ENCODE measurements around the gene GAP43. TPM values are rescaled to one million over a fixed set of nuclear protein-coding genes. Genes with fewer than 3 reads are reported as not detected.

The GAP43 gene
- total RNA-seq, 1 donor from 2014 or later = not detected

DNA sequence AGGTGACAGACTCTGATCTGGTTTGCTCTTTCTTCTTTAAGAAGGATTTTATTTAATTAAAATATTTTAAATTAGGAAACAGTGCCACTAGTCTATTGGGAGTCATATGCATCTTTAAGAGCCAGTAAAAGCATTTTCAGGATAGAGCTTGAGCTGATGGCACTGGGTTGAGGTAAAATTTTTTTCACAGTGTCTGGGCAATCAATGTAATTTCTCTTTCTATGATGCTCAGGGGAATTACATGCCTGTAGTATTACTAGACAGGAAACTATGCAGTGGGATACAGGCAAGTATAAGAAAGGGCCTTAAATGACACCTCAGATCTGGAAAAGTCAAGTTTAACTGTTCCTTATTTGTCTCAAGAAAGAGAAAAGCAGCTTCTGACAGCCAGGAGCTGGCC lies 76.4 kb downstream of the GAP43 start:
- ATAC-seq (no peak), DNase-seq (no peak)
- Histone ChIP-seq H3K36me3 (no peaks in the 10 kb centered on the region), H3K27me3 (no peaks in the 10 kb centered on the region), H3K4me3 (no peak overlapping the region), H3K4me1 (no peaks in the 10 kb centered on the region), H3K27ac (no peak overlapping the region), H3K9me3 (no peaks in the 10 kb centered on the region)
- intact Hi-C loops (cut with DNase I) = loop anchor here (10.0 kb wide), 1 partner anchor 495 kb away; no protein-coding TSS in a partner anchor
- TF ChIP-seq CTCF (IDR thresholded peaks at IDR 0.05) = no peak

DNA sequence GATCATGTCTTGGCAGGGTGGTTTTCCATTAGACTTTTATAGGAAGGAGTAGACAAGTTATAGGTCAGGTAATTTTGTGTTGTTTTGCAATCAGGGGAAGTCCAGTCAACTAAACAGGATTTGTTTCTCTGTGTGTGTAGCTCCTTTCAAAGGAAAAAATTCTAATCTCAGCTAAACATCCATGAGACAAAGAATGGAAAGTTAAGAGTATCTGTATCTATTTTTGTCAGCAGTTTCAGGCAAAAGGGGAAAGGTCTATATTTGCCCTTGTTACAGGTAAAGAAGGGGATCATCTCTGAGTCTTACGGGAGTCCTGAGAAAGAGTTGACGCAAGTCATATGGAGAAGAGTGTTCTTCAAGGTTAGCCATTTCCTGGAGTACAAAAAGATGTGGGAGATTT lies 79.3 kb downstream of the GAP43 start:
- ATAC-seq (no peak), DNase-seq (no peak)
- no peak overlapping the region for H3K4me3 ChIP-seq
- H3K27me3 ChIP-seq = no peaks in the 10 kb centered on the region
- H3K4me1 ChIP-seq = no peaks in the 10 kb centered on the region
- no peaks in the 10 kb centered on the region for H3K9me3 ChIP-seq
- no peak overlapping the region for H3K27ac ChIP-seq
- no peak for TF ChIP-seq CTCF (IDR thresholded peaks at IDR 0.05)
- no peaks in the 10 kb centered on the region for H3K36me3 ChIP-seq
- intact Hi-C loops (cut with DNase I) = no loop called here

- no peak for TF ChIP-seq CTCF (IDR thresholded peaks at IDR 0.05)
- no peaks in the 10 kb centered on the region for H3K36me3 ChIP-seq
- DNase-seq (no peak), ATAC-seq (no peak)
- intact Hi-C loops (cut with DNase I) = no loop called here
- no peak overlapping the region for H3K4me3 ChIP-seq
- H3K27me3 ChIP-seq = no peaks in the 10 kb centered on the region
- H3K9me3 ChIP-seq = no peaks in the 10 kb centered on the region
- no peak overlapping the region for H3K27ac ChIP-seq
- H3K4me1 ChIP-seq = no peaks in the 10 kb centered on the region
Observed at GRCh38 chr3:115704661-115705338, 81.5 kb downstream of the GAP43 start.

DNA sequence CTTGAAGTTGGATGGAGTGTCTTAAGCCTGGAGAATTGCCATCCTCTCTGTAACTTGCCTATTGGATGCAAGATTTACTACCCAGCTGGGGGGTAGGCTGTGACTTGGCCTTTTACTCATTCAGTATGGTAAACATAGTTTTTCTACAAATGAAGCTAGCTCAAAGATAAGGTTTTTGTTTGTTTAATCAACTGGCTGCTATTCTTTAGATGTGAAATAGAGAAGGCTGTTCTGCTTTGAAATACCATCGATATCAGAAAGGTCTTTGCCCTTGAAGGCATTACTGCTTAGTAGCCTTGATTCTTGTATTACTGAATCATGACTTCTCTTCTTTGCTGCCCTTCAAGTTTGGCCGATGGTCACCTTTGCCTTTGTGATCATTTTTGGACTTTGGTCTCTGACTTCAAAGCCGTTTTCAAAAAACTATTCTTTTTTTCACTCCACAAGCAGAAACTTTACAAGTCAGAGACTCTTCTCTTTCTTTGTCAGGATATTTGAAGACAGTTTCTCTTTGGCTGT lies 83.1 kb downstream of the GAP43 start:
- H3K36me3 ChIP-seq = no peaks in the 10 kb centered on the region
- no peak for DNase-seq
- no peak for ATAC-seq
- H3K27me3 ChIP-seq = no peaks in the 10 kb centered on the region
- H3K4me3 ChIP-seq = no peak overlapping the region
- no peak for TF ChIP-seq CTCF (IDR thresholded peaks at IDR 0.05)
- H3K9me3 ChIP-seq = no peaks in the 10 kb centered on the region
- no peak overlapping the region for H3K27ac ChIP-seq
- intact Hi-C loops (cut with DNase I) = no loop called here
- H3K4me1 ChIP-seq = no peaks in the 10 kb centered on the region

DNA sequence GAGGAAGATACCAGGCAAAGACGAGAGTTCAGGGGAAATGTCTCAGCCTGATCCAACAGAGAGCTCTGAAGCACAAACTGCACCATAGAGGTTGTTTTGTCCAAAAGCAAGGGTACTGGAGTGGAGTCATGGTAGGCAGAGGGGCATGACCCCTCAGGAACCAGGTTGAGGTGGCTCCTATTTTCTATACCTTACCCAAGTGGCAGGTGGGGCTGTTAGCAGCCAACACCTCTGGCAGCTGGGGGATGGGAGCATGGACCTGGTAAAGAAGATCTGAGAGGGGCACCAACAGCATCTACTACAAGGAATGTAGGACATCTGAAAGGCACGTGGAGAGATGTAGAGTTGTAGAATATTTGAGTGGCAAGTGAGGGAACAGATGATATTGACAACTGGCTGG lies 85.2 kb downstream of the GAP43 start:
- intact Hi-C loops (cut with DNase I) = no loop called here
- H3K4me3 ChIP-seq = no peak overlapping the region
- no peaks in the 10 kb centered on the region for H3K9me3 ChIP-seq
- no peak for TF ChIP-seq CTCF (IDR thresholded peaks at IDR 0.05)
- DNase-seq (no peak), ATAC-seq (no peak)
- no peaks in the 10 kb centered on the region for H3K4me1 ChIP-seq
- no peak overlapping the region for H3K27ac ChIP-seq
- no peaks in the 10 kb centered on the region for H3K36me3 ChIP-seq
- no peaks in the 10 kb centered on the region for H3K27me3 ChIP-seq
